HT-29 (cell line): ENCODE measurements around the gene CPSF3. TPM values are rescaled to one million over a fixed set of nuclear protein-coding genes. Genes with fewer than 3 reads are reported as not detected.

Experiments
- DNase-seq: peaks from one replicate; pipeline ENCODE4 v3.0.0-alpha.2; 2015; ENCODE audit warnings: low spot score
- total RNA-seq: library from RNA; depleted of rRNA; stranded (reverse); fragments of >200 nt; shearing (Covaris generic); gene quantifications from 2 replicates; pipeline ENCODE4 v1.2.3, GENCODE V29; 2014; rRNA removed

CPSF3 gene
- total RNA-seq, 1 experiment from 2014 or later = 31.7 TPM

DNA sequence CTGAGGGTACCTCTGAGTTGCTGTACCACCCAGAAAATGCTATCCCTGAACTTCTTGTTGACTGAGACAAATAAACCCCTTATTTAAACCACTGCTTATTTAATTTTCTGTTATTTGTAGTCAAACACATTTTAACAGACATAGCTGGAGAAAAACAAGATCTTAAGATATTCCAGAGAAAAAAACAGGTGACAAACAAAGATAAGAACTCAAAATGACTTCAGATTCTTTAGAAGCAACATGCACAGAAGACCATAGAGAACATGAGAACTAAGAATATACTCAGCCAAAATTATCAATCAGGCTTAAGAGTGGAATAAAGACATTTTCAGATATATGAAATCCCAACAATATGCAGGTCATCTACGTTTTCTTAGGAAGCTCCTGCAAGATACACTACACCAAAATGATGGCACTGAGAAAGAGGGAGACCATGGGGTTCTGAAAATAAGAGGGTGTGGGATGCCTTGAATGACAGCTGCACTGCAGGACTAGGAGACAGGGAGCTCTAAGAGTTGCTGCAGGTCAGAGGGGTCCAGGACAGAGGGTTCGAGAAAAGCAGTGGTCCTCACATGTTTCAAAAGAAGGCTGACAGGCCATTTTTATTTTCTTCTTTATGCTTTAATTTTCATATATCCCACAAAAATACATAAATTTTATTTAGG, 93.8 kb downstream of the CPSF3 start:
- DNase-seq = no peak

DNA sequence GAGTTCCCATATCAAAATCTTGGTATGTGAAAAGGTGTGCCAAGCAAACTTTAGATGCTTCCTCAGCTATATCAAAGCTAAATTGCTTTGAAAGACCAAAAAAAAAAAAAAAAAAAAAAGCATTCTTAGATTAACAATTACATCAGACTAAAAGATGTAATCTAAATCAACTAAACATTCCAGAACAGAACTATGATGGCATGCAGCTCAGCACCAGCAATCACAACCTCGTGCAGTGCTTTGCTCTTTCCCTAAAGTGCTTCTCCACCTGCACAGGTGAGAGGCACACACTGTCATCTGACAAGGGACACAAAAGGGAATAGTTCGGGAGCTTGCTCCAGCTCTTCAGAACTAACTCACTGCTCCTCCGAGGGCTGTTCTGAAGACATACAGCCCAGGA, 94.7 kb downstream of the CPSF3 start:
- no peak for DNase-seq

DNA sequence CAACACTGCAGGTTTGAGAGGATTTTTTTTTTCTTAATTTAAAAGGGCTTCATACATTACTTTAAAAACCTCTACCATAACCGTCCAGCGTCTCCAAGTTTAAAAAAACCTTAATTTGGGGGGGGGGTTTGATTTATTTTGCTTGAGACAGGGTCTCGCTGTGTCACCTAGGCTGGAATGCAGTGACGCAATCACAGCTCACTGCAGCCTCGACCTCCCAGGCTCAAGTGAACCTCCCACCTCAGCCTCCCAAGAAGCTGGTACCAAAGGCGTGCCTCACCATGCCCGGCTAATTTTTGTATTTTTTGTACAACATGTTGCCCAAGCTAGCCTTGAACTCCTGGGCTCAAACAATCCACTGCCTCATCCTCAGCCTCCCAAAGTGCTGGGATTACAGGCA, 95.3 kb downstream of the CPSF3 start:
- no peak for DNase-seq

DNA sequence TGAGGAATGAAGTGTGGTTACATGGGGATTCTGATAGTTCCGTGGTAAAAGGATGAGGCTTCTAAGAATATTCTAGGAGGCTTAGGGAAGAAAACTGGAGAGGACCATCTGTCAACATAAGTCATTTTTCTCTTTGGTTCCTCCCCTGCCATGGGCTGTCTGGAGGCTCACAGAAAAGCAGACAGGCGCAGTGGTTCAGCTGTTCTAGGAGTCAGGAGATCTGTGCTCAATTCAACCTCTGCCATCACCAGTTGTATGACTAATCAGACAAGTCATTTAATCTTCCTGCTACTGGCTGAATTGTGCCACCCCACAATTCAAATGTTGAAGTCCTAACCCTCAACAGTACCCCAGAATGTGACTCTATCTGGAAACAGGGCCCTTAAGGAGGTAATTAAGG, 95.8 kb downstream of the CPSF3 start:
- no peak for DNase-seq

Other genes starting within 250 kb of the CPSF3 start
- 27.0 and 34.8 TPM in 2 replicates for gene ASAP2, start 216.8 kb upstream of the CPSF3 start, total RNA-seq
- gene ITGB1BP1, start 126 bp upstream of the CPSF3 start, total RNA-seq = 27.4 and 33.5 TPM in 2 replicates
- gene IAH1, start 50.9 kb downstream of the CPSF3 start, total RNA-seq = 32.2 and 35.8 TPM in 2 replicates
- gene ADAM17, start 132.2 kb downstream of the CPSF3 start, total RNA-seq = 15.4 and 18.7 TPM in 2 replicates
- gene YWHAQ, start 207.3 kb downstream of the CPSF3 start, total RNA-seq = 294 and 342 TPM in 2 replicates